Astrocyte (in vitro differentiated cells and primary cell): ENCODE measurements around the gene CHCHD3.

ENCODE experiments used
- EZH2 ChIP-seq: IDR thresholded peaks from 2 replicates; pipeline ENCODE4 v1.6.1; 2012; ENCODE audit warnings: mild to moderate bottlenecking, low read length, inconsistent platforms; ENCODE audit not compliant: insufficient read depth
- TF ChIP-seq, protein P1 (sequence below): IDR thresholded peaks from 2 replicates; pipeline ENCODE4 v1.5.1; 2011; ENCODE audit warnings: low read depth, mild to moderate bottlenecking, inconsistent platforms, low read length, moderate library complexity; ENCODE audit not compliant: insufficient read depth

DNA sequence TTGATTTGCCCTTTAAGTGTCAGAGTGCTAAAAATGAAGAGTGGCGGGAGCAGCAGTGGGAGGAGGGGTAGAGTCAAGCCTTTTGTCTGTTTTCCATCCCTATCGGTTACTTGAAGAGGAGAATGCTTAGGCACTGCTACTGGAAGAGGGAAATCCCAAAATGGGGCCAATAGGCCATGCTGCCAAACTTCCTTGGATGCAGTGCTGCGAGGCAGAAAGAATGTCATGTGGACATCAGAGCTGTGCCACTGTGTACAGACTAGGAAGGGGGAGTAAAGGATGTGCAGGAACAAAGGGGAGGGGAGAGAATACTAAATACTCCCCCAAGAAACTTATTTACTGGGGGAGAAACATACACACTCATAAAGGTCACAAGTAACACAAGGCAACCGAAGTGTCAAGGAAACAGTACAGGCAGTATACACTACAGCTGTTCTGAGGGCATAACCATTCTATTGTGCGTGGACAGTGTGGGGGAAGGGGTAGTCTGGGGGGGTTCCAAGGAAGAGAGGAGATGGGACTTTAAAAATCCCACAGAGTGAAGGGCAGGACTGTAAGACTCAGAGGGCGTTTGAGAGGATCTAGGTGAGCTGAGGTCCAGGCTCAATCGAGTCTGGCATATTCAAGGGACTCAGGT, 276.9 kb downstream of the CHCHD3 start:
- TF ChIP-seq, protein P1, sequence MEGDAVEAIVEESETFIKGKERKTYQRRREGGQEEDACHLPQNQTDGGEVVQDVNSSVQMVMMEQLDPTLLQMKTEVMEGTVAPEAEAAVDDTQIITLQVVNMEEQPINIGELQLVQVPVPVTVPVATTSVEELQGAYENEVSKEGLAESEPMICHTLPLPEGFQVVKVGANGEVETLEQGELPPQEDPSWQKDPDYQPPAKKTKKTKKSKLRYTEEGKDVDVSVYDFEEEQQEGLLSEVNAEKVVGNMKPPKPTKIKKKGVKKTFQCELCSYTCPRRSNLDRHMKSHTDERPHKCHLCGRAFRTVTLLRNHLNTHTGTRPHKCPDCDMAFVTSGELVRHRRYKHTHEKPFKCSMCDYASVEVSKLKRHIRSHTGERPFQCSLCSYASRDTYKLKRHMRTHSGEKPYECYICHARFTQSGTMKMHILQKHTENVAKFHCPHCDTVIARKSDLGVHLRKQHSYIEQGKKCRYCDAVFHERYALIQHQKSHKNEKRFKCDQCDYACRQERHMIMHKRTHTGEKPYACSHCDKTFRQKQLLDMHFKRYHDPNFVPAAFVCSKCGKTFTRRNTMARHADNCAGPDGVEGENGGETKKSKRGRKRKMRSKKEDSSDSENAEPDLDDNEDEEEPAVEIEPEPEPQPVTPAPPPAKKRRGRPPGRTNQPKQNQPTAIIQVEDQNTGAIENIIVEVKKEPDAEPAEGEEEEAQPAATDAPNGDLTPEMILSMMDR: no peak
- TF ChIP-seq EZH2: no peak
